ENCODE measurements around the gene LGALS12. TPM values are rescaled to one million over a fixed set of nuclear protein-coding genes. Genes with fewer than 3 reads are reported as not detected.
A peak's percentile ranks its signal among the peaks of the same experiment; 100 is the strongest.

The LGALS12 gene
- total RNA-seq, 2 experiments from 2014 or later: not detected

- Histone ChIP-seq H3K4me3 (ENCODE audit: low read depth, low read length, poor library complexity, severe bottlenecking) (no peak overlapping the region), H2AFZ (ENCODE audit: low read length) (no peak overlapping the region), H4K20me1 (ENCODE audit: insufficient read depth, low read length) (no peaks in the 10 kb centered on the region), H3K9me2 (ENCODE audit: insufficient read depth, low read length) (no peaks in the 10 kb centered on the region), H3K9me3 (ENCODE audit: low read length) (no peaks in the 10 kb centered on the region), H3K79me2 (ENCODE audit: insufficient read depth, low read depth, low read length) (no peaks in the 10 kb centered on the region), H3K36me3 (ENCODE audit: insufficient read depth, low read length) (no peaks in the 10 kb centered on the region), H3K27ac (ENCODE audit: low read depth, low read length, poor library complexity, severe bottlenecking) (no peak overlapping the region), H3K4me1 (ENCODE audit: insufficient read depth, low read length, poor library complexity, severe bottlenecking) (peaks cover 58% of the 10 kb centered on the region), H3K4me2 (ENCODE audit: low read length) (no peak overlapping the region)
- intact Hi-C loops (cut with micrococcal nuclease; ENCODE audit: unreplicated experiment): no loop called here
- no TSS peak for BruUV-seq (replicated peaks)
- TF ChIP-seq EZH2phosphoT487 (IDR thresholded peaks at IDR 0.05; ENCODE audit: borderline replicate concordance, low read depth, low read length) (no peak), CTCF (conservative IDR thresholded peaks at IDR 0.05; ENCODE audit: low read length) (no peak)
- ChIA-PET POLR2A (no interaction called here), CTCF (ENCODE audit: unreplicated experiment) (no interaction called here)
- no peak for DNase-seq (ENCODE audit: low spot score)
Observed at GRCh38 chr11:63557570-63557969, 51.7 kb downstream of the LGALS12 start.

- Histone ChIP-seq H3K4me3 (ENCODE audit: low read depth, low read length, poor library complexity, severe bottlenecking) (no peak overlapping the region), H3K9me2 (ENCODE audit: insufficient read depth, low read length) (no peaks in the 10 kb centered on the region), H3K79me2 (ENCODE audit: insufficient read depth, low read depth, low read length) (no peaks in the 10 kb centered on the region), H3K27ac (ENCODE audit: low read depth, low read length, poor library complexity, severe bottlenecking) (no peak overlapping the region), H3K4me1 (ENCODE audit: insufficient read depth, low read length, poor library complexity, severe bottlenecking) (peaks cover 50% of the 10 kb centered on the region), H3K36me3 (ENCODE audit: insufficient read depth, low read length) (no peaks in the 10 kb centered on the region), H2AFZ (ENCODE audit: low read length) (no peak overlapping the region), H4K20me1 (ENCODE audit: insufficient read depth, low read length) (no peaks in the 10 kb centered on the region), H3K9me3 (ENCODE audit: low read length) (no peaks in the 10 kb centered on the region), H3K4me2 (ENCODE audit: low read length) (no peak overlapping the region)
- DNase-seq (ENCODE audit: low spot score): no peak
- ChIA-PET POLR2A (interaction anchor here (0.6 kb wide), 1 partner anchor 28 kb away, joined by 3 read pairs; no protein-coding TSS in a partner anchor), CTCF (ENCODE audit: unreplicated experiment) (no interaction called here)
- BruUV-seq (replicated peaks): no TSS peak
- intact Hi-C loops (cut with micrococcal nuclease; ENCODE audit: unreplicated experiment): no loop called here
- TF ChIP-seq CTCF (conservative IDR thresholded peaks at IDR 0.05; ENCODE audit: low read length) (no peak), EZH2phosphoT487 (IDR thresholded peaks at IDR 0.05; ENCODE audit: borderline replicate concordance, low read depth, low read length) (no peak)
Observed at GRCh38 chr11:63558459-63559157, 52.7 kb downstream of the LGALS12 start.

- H4K20me1 ChIP-seq (ENCODE audit: insufficient read depth, low read length): no peaks in the 10 kb centered on the region
- TF ChIP-seq EZH2phosphoT487 (IDR thresholded peaks at IDR 0.05; ENCODE audit: borderline replicate concordance, low read depth, low read length) (no peak), CTCF (conservative IDR thresholded peaks at IDR 0.05; ENCODE audit: low read length) (no peak)
- BruUV-seq (replicated peaks): no TSS peak
- H2AFZ ChIP-seq (ENCODE audit: low read length): peak overlapping the region; percentile 41; the same call in 1 of the 2 replicates
- H3K36me3 ChIP-seq (ENCODE audit: insufficient read depth, low read length): no peaks in the 10 kb centered on the region
- no peak overlapping the region for H3K4me2 ChIP-seq (ENCODE audit: low read length)
- no peaks in the 10 kb centered on the region for H3K9me2 ChIP-seq (ENCODE audit: insufficient read depth, low read length)
- H3K27ac ChIP-seq (ENCODE audit: low read depth, low read length, poor library complexity, severe bottlenecking): no peak overlapping the region
- ChIA-PET POLR2A (interaction anchor here (0.6 to 0.7 kb wide), 4 partner anchors 13 to 587 kb away, joined by 3 to 4 read pairs (median 3); no protein-coding TSS in a partner anchor), CTCF (ENCODE audit: unreplicated experiment) (interaction anchor here (0.7 kb wide), 1 partner anchor 16 kb away, joined by 3 read pairs; no protein-coding TSS in a partner anchor)
- H3K9me3 ChIP-seq (ENCODE audit: low read length): no peaks in the 10 kb centered on the region
- intact Hi-C loops (cut with micrococcal nuclease; ENCODE audit: unreplicated experiment): no loop called here
- no peak for DNase-seq (ENCODE audit: low spot score)
- peaks cover 41% of the 10 kb centered on the region for H3K4me1 ChIP-seq (ENCODE audit: insufficient read depth, low read length, poor library complexity, severe bottlenecking)
- no peaks in the 10 kb centered on the region for H3K79me2 ChIP-seq (ENCODE audit: insufficient read depth, low read depth, low read length)
- H3K4me3 ChIP-seq (ENCODE audit: low read depth, low read length, poor library complexity, severe bottlenecking): no peak overlapping the region
Observed at GRCh38 chr11:63560506-63561180, 54.8 kb downstream of the LGALS12 start.

Data from OCI-LY7 (cell line).